ENCODE results near the gene SMARCE1.

The SMARCE1 gene

DNA sequence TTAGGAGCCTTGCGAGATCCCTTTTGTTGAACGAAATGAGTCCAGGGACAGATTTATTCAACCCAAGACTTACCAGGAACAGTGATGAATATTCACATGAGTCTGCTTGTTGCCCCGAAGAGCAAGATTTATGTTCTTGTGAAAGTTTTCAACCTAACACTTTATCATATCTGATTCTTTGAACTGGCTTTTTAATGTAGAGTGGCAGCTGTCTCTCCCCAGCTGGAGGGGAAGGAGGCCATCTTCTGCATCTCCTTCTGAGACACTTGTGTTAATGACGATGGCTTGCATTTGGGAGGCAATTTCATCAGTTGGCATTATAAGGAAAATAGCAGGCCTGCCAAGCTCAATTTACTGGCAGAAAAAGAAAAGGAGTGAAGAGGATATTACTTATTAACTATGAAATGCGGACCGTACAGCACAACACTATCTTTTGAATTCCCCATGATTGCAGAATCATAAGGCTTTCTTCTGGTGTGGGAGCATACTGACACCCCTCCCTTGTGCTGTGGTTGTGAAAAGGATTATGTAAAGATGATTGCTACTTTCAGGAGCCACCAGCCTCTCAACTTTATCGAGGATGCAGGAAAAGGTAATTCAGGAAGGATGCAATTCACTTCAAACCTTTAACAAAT lies 35.7 kb downstream of the SMARCE1 start:
- H3K9me3 Mint-ChIP-seq, result no peaks in the 10 kb centered on the region
- no peak for ATAC-seq (ENCODE audit: low read depth)

DNA sequence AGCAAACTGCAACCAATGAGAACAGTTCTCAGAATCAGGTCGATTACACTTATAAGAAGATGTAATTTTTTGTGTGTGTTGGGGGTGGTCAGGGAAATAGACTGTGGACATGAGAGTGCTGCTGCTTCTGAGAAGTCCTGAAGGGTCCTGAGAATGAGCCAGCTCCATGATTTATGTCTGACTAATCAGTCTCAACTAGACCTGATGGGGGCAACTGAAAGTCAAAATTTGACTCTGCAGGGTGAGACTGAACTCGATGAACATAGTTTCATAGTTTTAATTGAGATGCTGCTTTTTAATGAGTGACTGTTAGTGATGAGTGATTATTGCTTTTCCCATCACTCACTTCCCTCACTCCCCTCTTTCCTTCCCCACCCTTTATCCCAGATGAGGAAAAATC lies 37.3 kb downstream of the SMARCE1 start:
- Mint-ChIP-seq H3K4me3 (no peak overlapping the region), H3K27me3 (no peaks in the 10 kb centered on the region), H3K9me3 (no peaks in the 10 kb centered on the region), H3K27ac (peak overlapping the region; percentile 80), H3K4me1 (peaks cover 25% of the 10 kb centered on the region), H3K36me3 (no peaks in the 10 kb centered on the region)
- DNase-seq (ENCODE audit: low spot score in 2 of 2) (no peak), ATAC-seq (ENCODE audit: low read depth) (no peak)

More for the DNA sequence above, 35.7 kb downstream of the SMARCE1 start:
- H3K27ac Mint-ChIP-seq, result peak overlapping the region; percentile 80
- H3K4me3 Mint-ChIP-seq, result no peak overlapping the region
- DNase-seq (ENCODE audit: low spot score in 2 of 2), result no peak
- H3K4me1 Mint-ChIP-seq, result peaks cover 36% of the 10 kb centered on the region
- no peaks in the 10 kb centered on the region for H3K27me3 Mint-ChIP-seq
- no peaks in the 10 kb centered on the region for H3K36me3 Mint-ChIP-seq

DNA sequence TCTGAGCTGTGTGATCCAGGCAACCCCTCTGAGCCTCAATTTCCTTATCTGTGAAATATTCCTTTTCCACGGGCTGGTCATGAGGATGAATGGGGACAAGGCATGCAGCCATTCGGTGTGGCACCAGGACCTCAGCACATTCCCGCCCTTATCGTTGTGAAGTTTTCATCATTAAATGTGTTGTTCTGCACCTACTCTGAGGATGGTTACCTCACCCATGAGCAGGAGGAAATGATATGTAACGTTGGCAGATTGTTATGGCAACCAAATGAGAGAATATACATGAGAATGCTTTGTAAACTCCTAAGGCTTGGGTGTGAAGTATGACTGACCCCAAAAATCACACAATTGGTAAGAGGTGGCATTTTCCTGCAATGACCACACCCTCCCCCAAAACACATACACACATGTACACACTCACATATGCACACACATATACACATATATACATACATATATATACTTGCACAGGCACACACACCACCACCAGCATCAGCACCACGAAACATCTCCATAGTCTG lies 39.5 kb downstream of the SMARCE1 start:
- DNase-seq (ENCODE audit: low spot score in 2 of 2), result no peak
- Mint-ChIP-seq H3K9me3 (no peaks in the 10 kb centered on the region), H3K36me3 (no peaks in the 10 kb centered on the region), H3K27me3 (no peaks in the 10 kb centered on the region), H3K4me1 (peaks cover 18% of the 10 kb centered on the region), H3K27ac (peak overlapping the region; percentile 80), H3K4me3 (no peak overlapping the region)
- peak; percentile 63 for ATAC-seq (ENCODE audit: low read depth)

DNA sequence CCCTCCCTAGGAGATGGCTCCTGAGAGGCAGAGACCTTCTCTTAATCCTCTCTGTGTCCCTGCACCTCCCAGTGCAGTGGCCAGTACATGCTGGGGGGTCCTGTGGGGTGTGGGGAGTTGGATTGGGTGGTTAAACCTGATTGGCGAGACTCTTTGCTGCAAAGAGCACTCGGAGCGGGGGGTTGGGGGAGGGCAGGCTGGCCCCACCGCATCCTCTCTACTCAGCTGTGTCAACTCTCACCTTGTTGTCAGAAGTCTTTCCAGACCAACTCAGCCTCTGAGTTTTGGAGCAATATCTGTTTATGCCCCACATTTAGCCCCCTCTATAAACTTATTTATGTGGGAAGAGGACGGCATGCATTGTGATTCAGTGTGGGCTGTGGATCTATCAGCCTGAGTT lies 40.0 kb downstream of the SMARCE1 start:
- Mint-ChIP-seq H3K4me3 (no peak overlapping the region), H3K9me3 (no peaks in the 10 kb centered on the region), H3K27me3 (no peaks in the 10 kb centered on the region), H3K27ac (no peak overlapping the region), H3K4me1 (peaks cover 20% of the 10 kb centered on the region), H3K36me3 (no peaks in the 10 kb centered on the region)
- ATAC-seq (ENCODE audit: low read depth) (no peak), DNase-seq (ENCODE audit: low spot score in 2 of 2) (no peak)

DNA sequence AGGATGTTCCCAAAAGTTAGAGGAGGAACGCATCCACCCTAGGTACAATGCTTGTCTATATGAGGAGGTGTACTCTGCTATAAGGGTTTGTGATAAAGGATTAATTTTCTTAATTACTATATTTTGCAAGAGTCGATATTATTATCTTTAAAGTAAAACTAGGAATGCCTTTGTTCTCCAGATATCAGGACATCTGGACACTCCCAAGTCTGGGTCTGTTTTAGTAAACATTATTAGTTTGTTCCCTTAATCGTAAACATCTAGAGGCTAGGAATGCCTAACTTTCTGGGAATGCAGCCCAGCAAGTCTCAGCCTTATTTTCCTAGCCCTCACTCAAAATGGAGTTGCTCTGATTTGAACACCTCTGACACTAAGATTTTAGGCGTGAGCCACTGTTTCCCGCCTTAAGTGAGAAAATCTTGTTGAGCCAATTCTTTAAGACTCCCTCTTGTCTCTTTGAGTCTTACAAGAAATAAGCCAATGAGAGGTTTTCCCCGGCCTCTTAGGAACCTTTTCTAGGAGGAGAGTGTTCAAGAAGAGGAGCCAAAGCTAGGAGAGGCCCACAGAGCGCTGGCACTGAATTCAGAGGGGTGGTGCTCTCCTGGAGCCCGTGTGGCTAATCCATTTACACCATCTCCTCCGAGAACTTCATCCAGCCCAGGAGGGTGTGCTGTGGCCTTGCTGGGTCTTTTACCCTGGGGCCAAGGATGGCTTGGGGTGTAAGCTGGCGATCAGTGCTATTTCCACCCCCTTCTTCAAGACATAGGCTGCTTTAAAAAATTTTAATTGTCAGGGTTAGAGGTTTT lies 40.9 kb downstream of the SMARCE1 start:
- Mint-ChIP-seq H3K9me3 (no peaks in the 10 kb centered on the region), H3K27ac (no peak overlapping the region)

DNA sequence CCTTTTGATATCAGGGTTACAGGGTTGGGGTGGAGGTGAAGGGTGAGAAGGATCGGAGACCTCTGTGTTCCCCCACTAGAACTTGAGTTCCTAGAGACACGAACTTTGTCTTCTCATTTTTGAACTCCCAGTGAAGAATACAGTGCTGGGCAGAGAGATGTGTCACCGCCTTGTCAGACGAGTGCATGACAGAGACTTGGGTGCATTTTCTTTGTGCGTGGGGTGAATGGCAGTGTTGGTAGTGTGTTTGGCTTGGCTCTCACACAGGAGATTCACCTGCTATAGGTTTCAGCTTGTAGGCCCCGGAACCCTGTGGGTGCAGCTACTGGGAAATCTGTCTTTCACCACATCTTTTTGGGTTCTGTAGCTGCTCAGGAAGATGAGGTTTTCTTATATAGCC lies 42.3 kb downstream of the SMARCE1 start:
- no peaks in the 10 kb centered on the region for H3K9me3 Mint-ChIP-seq
- H3K4me1 Mint-ChIP-seq, result peaks cover 22% of the 10 kb centered on the region
- H3K27me3 Mint-ChIP-seq, result no peaks in the 10 kb centered on the region
- H3K36me3 Mint-ChIP-seq, result no peaks in the 10 kb centered on the region
- ATAC-seq (ENCODE audit: low read depth) (no peak), DNase-seq (ENCODE audit: low spot score in 2 of 2) (no peak)
- no peak overlapping the region for H3K4me3 Mint-ChIP-seq
- H3K27ac Mint-ChIP-seq, result no peak overlapping the region

More for the DNA sequence above, 40.9 kb downstream of the SMARCE1 start:
- no peak overlapping the region for H3K4me3 Mint-ChIP-seq
- ATAC-seq (ENCODE audit: low read depth) (no peak), DNase-seq (ENCODE audit: low spot score in 2 of 2) (no peak)
- H3K4me1 Mint-ChIP-seq, result peaks cover 19% of the 10 kb centered on the region
- H3K36me3 Mint-ChIP-seq, result no peaks in the 10 kb centered on the region
- no peaks in the 10 kb centered on the region for H3K27me3 Mint-ChIP-seq

DNA sequence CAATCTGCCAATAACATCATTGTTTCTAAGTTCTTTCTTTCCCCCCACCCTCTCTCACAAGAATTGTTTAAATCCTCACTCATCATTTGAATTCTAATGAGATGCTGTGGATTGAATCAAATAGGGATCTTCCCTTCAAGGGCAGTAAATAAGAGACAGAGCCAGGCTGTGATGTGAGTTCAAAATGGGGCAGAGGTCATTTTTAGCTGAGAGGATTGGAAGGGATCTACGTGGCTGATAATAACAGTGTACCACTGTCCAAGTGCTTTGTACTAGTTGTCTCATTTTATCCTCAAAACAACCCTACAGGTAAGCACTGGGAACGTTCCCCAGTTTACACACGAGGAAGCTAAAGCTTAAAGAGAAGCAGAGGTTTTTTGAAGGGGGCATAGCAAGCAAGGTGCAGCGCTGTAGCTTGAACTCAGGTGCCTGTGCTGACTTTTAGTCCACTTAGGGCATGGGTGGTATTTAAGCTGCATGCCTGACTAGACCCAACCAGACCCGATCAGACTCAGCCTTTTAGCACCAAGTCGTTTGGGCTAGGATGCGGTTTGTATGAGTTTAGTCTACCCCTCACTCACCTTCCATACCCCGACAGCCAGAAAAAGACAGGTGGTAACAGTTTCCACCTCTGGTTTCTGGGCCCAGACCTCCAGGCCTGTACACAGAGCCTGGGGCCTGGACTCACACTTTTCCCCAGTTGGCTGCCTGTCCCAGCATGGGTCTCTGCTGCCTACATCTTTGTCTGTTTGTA lies 43.1 kb downstream of the SMARCE1 start:
- Mint-ChIP-seq H3K27me3 (no peaks in the 10 kb centered on the region), H3K27ac (no peak overlapping the region), H3K36me3 (no peaks in the 10 kb centered on the region), H3K9me3 (no peaks in the 10 kb centered on the region), H3K4me3 (no peak overlapping the region), H3K4me1 (peaks cover 18% of the 10 kb centered on the region)
- DNase-seq (ENCODE audit: low spot score in 2 of 2), result no peak
- no peak for ATAC-seq (ENCODE audit: low read depth)

DNA sequence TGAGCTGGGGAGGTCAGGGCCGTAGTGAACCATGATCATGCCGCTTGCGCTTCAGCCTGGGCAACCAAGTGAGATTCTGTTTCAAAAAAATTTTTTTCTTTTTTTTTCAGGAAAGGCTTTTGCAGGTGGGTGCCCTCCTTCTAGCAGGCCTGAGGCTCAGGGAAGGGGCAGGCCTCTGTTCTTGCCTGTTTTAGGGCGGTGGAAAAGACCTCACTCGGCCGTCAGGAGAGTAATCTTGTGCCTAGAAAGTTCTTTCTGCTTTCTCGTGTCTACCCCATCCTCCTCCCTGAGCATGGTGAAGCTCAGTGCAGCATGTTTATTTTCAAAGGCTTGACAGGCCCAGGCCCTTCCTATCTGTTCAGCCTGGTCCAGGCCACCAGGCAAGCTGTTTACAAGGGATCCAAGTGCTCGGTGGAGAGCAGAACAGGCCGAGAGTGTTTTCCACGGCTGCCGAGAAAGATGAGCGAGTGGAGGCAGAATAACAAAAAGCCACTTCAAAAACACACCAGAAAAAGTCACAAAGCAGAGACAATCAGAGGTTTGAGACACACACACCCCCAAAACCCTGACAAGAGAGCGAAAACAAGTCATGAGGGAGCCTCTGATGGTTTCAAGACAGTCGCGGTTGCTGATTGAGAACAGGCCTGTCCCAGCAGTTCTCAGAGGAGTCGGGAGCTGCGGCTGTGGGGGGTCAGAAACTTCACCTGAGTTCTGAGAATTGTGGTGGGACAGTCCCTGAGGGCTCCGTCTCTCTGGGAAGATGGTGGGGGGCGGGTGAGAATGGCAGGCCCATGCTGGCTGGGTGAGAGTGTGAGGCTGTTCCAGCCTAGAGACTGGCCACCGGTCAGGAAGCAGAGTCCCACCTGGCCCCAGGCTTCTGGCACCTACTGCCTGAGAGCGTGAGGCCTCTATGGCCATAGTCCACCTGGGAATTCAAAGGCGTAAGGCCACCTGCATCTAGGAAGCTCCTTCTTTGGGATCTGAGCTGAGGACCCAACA lies 44.9 kb downstream of the SMARCE1 start:
- ATAC-seq (ENCODE audit: low read depth) (no peak), DNase-seq (ENCODE audit: low spot score in 2 of 2) (no peak)
- H3K4me3 Mint-ChIP-seq, result no peak overlapping the region

DNA sequence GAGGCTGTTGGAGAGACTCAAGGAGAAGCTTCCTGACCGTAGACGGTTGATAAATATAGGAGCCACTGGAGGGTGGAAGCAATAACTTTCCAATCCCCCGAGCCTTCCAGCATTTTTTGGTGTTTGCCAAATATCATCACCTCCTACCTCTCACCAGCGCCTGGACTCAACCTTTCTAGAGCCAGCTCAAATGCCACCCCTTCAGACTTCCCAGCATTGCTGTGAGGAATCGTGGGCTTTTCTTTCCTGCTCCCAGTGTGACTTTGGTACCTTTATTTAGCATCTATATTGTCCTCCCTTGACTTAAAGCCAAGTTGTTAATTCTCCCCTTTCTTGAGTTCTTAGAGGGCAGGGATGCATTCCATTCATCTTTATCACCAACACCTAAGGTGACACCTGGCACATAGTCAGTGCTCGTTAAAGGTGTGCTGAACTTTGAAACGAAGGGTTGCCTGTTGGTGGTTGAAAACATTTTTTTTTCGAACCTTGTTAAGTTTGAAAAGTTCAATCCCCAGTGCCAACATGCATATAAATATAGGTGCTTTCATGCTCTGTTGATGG lies 47.1 kb downstream of the SMARCE1 start:
- H3K36me3 Mint-ChIP-seq, result no peaks in the 10 kb centered on the region
- peaks cover 2% of the 10 kb centered on the region for H3K9me3 Mint-ChIP-seq
- peaks cover 41% of the 10 kb centered on the region for H3K4me1 Mint-ChIP-seq
- peak overlapping the region; percentile 93 for H3K27ac Mint-ChIP-seq
- no peaks in the 10 kb centered on the region for H3K27me3 Mint-ChIP-seq
- ATAC-seq (ENCODE audit: low read depth) (no peak), DNase-seq (ENCODE audit: low spot score in 2 of 2) (no peak)
- no peak overlapping the region for H3K4me3 Mint-ChIP-seq

More for the DNA sequence above, 44.9 kb downstream of the SMARCE1 start:
- no peaks in the 10 kb centered on the region for H3K9me3 Mint-ChIP-seq
- peak overlapping the region; percentile 83 for H3K27ac Mint-ChIP-seq
- no peaks in the 10 kb centered on the region for H3K36me3 Mint-ChIP-seq
- H3K4me1 Mint-ChIP-seq, result peaks cover 27% of the 10 kb centered on the region
- no peaks in the 10 kb centered on the region for H3K27me3 Mint-ChIP-seq

DNA sequence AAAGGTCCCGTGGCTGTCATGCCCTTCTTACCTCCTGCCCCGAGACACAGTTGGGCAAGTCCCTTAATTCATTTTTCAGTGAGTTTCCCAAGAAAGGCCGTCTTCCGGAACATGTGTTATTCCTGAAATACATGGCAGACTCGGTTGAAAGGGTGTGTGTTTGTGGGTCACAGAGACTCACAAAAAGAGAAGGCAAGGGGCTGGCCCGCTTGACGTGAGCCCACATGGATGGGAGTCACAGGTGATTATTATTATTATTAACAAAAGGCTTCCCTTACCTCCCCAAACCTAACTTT lies 48.2 kb downstream of the SMARCE1 start:
- Mint-ChIP-seq H3K27me3 (no peaks in the 10 kb centered on the region), H3K4me1 (peaks cover 43% of the 10 kb centered on the region), H3K36me3 (no peaks in the 10 kb centered on the region), H3K4me3 (no peak overlapping the region), H3K9me3 (peaks cover 2% of the 10 kb centered on the region), H3K27ac (peak overlapping the region; percentile 93)
- ATAC-seq (ENCODE audit: low read depth) (no peak), DNase-seq (ENCODE audit: low spot score in 2 of 2) (no peak)

DNA sequence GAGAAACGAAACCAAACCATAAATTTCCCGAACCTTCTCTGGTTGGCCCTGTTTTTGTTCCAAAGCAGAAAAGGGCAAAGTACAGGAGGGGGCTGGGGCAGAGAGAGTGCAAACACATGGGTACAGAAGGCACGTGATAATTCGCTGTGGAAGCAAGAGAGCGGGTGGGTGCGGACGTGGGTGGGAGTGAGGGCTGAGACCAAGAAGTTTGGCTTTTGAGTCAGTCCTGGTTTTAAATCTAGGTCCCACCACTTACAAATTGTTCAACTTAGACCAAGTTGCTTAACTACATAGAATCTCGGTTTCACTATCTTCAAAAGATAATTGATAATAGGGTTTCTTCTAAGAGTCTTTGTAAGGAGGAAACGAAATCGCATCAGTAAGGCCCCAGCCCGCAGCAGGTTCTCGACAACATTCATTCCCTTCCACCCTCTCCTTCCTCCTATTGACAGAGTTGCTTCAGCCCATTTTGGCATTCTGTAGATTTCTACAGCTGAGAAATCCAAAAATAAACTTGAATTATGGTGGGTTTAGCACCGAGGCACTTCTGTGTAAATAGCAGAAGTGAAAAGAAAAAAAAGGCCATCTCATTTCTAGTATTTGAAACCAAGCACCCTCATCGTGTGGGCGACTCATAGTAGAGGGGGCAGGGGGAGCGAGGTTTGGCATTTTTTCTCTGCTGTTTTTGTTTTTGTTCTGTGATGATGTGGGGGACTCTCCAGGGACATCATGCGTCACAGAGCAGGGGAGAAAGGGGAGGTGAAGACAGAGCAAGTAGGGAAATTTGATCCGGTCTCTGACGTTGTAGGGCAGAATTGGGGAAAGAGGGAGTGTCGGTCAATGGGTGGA lies 48.8 kb downstream of the SMARCE1 start:
- H3K36me3 Mint-ChIP-seq, result no peaks in the 10 kb centered on the region
- peak; percentile 67 to 88 for DNase-seq (ENCODE audit: low spot score in 2 of 2)
- peak; percentile 79 for ATAC-seq (ENCODE audit: low read depth)

DNA sequence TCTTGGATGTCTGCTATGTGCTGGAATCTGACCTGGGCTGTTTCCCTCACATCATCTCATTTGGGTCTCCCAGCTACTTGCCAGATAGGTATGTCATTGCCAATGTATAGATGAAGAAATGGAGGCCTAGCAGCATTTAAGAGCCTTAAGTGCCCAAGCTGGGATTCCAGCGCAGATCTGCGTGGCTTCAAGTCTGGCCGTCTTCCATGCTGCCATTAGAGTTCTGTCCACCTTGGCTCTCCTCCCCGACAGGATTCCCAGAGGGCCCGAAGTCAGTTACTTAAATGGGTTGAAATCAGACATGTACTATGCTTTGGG lies 49.4 kb downstream of the SMARCE1 start:
- Mint-ChIP-seq H3K36me3 (no peaks in the 10 kb centered on the region), H3K4me1 (peaks cover 40% of the 10 kb centered on the region), H3K9me3 (peaks cover 2% of the 10 kb centered on the region), H3K4me3 (peak overlapping the region; percentile 46), H3K27me3 (no peaks in the 10 kb centered on the region), H3K27ac (peak overlapping the region; percentile 93)
- DNase-seq (ENCODE audit: low spot score in 2 of 2) (no peak), ATAC-seq (ENCODE audit: low read depth) (no peak)

More for the DNA sequence above, 48.8 kb downstream of the SMARCE1 start:
- peak overlapping the region; percentile 46 for H3K4me3 Mint-ChIP-seq
- H3K9me3 Mint-ChIP-seq, result peaks cover 2% of the 10 kb centered on the region
- H3K4me1 Mint-ChIP-seq, result peaks cover 40% of the 10 kb centered on the region
- H3K27ac Mint-ChIP-seq, result peak overlapping the region; percentile 93
- H3K27me3 Mint-ChIP-seq, result no peaks in the 10 kb centered on the region
